ENCODE data around the gene CRYBG2.

Gene CRYBG2

DNA sequence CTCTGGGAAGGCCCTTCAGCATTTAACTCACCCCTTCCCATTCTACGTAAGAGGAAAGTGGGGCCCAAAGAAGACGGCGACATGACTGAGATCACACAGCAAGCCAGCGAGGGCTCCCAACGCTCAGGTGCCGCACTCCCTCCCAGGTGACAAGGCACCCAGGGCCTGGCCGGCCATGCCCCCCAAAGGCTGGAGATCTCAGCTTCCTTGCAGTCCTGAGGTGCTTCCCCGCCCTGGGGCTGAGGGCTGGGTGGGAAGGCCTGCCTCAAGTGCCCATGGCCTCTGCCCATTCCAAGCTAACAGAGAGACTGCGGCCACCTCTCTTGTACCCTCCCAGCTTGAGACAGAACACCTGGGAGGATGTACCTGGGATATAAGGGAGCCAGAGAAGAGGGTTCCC, 1.0 kb upstream of the CRYBG2 start:
- TF ChIP-seq FOXP2 (optimal IDR thresholded peaks at IDR 0.05; ENCODE audit: borderline replicate concordance, extremely low read depth, extremely low read length, insufficient read depth) (no peak), SIN3A (IDR thresholded peaks at IDR 0.05; ENCODE audit: borderline replicate concordance, insufficient read depth, low read length) (no peak), TAF1 (IDR thresholded peaks at IDR 0.05; ENCODE audit: borderline replicate concordance, insufficient read depth, low read length) (no peak), POLR2AphosphoS5 (IDR thresholded peaks at IDR 0.05; ENCODE audit: low read depth, low read length) (no peak)
- TF ChIP-seq, protein P1, sequence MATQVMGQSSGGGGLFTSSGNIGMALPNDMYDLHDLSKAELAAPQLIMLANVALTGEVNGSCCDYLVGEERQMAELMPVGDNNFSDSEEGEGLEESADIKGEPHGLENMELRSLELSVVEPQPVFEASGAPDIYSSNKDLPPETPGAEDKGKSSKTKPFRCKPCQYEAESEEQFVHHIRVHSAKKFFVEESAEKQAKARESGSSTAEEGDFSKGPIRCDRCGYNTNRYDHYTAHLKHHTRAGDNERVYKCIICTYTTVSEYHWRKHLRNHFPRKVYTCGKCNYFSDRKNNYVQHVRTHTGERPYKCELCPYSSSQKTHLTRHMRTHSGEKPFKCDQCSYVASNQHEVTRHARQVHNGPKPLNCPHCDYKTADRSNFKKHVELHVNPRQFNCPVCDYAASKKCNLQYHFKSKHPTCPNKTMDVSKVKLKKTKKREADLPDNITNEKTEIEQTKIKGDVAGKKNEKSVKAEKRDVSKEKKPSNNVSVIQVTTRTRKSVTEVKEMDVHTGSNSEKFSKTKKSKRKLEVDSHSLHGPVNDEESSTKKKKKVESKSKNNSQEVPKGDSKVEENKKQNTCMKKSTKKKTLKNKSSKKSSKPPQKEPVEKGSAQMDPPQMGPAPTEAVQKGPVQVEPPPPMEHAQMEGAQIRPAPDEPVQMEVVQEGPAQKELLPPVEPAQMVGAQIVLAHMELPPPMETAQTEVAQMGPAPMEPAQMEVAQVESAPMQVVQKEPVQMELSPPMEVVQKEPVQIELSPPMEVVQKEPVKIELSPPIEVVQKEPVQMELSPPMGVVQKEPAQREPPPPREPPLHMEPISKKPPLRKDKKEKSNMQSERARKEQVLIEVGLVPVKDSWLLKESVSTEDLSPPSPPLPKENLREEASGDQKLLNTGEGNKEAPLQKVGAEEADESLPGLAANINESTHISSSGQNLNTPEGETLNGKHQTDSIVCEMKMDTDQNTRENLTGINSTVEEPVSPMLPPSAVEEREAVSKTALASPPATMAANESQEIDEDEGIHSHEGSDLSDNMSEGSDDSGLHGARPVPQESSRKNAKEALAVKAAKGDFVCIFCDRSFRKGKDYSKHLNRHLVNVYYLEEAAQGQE (IDR thresholded peaks at IDR 0.05; ENCODE audit: insufficient read depth in 1 of 2, low read depth in 2 of 2, low read length in 2 of 2), result no peak

DNA sequence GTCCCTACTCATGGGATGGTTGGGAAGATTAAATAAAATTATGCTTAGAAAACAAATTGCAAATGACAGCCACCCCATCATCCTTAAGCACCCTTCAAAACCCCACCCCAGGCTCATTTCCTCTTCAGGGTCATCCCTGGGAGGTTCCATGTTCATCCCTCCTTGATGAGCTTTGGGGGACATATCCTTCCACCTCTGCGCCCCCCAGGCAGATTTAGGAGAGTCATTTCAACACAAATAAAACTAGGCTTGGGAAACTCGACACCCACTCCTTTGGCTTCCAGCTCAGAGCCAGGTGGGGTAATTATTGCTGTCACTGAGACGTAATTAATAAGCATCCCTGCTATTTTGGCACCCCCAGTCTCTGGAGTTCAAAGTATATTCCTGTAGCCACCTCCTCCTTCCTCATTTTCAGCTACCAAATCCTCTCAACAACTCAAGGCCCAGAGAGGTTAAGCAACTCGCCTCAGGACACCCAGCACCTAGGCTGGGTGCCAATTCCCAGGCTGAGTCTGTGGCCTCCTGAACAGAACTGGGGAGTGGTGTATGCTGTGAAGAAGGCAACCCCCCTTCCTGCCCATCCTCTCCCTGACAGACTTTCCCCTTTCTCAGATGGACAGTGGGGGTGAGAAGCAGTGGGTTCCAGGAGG, 595 bp downstream of the CRYBG2 start:
- TF ChIP-seq TAF1 (IDR thresholded peaks at IDR 0.05; ENCODE audit: borderline replicate concordance, insufficient read depth, low read length) (no peak), FOXP2 (optimal IDR thresholded peaks at IDR 0.05; ENCODE audit: borderline replicate concordance, extremely low read depth, extremely low read length, insufficient read depth) (no peak), POLR2AphosphoS5 (IDR thresholded peaks at IDR 0.05; ENCODE audit: low read depth, low read length) (no peak), SIN3A (IDR thresholded peaks at IDR 0.05; ENCODE audit: borderline replicate concordance, insufficient read depth, low read length) (no peak)
- TF ChIP-seq, protein P1 (IDR thresholded peaks at IDR 0.05; ENCODE audit: insufficient read depth in 1 of 2, low read depth in 2 of 2, low read length in 2 of 2), result no peak

DNA sequence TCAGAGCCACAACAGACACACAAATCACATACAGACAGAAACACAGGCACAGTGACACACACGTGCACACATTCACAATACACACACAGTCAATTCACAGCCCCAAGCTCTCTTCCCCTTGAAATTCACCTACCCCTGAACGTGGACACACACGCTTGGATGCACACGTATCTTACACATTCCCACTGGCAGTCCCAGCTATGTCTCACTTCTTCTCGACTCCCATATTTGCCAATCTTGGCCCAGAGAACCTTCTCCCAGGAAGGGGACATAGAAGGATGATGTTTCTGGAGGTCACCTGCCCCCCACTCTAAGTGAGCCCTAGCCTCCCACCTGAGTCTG, 1.6 kb downstream of the CRYBG2 start:
- TF ChIP-seq POLR2AphosphoS5 (IDR thresholded peaks at IDR 0.05; ENCODE audit: low read depth, low read length) (no peak), TAF1 (IDR thresholded peaks at IDR 0.05; ENCODE audit: borderline replicate concordance, insufficient read depth, low read length) (no peak), SIN3A (IDR thresholded peaks at IDR 0.05; ENCODE audit: borderline replicate concordance, insufficient read depth, low read length) (no peak)
- TF ChIP-seq, protein P1 (IDR thresholded peaks at IDR 0.05; ENCODE audit: insufficient read depth in 1 of 2, low read depth in 2 of 2, low read length in 2 of 2), result no peak

DNA sequence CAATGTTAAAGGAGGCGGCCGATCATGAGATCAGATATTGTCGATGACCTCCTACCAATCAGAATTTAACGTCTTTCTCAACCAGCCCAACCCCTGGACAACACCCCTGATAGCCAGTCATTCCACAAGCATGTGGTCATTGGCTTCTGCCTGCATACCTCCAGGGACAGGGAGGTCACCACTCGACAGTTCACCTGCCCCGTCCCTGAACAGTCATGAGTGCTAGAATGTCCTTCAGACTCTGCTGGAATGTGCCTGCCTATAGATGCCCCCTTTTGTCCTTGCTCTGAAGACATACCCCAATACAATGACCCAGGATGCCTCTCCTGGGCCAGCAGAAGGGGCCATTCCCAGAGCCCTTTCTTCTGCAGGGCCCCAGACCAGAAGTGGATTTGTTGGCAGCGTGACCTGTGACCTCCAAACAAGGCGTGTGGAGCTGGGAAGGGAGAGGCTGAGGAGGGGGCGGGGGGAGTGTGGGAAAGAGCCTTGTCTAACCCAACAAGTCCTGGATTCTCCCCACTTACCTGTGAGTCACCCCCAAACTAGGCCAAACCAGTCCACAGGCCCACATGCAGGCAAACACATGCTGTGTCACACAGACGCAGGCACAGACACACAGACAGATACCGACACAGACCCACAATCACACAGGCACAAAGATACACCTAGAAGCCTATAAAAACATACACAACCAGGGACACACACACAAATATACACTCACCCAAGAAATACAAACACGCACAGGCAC, 2.2 kb downstream of the CRYBG2 start:
- TF ChIP-seq, protein P1 (IDR thresholded peaks at IDR 0.05; ENCODE audit: insufficient read depth in 1 of 2, low read depth in 2 of 2, low read length in 2 of 2), result no peak
- no peak for TF ChIP-seq TAF1 (IDR thresholded peaks at IDR 0.05; ENCODE audit: borderline replicate concordance, insufficient read depth, low read length)
- TF ChIP-seq SIN3A (IDR thresholded peaks at IDR 0.05; ENCODE audit: borderline replicate concordance, insufficient read depth, low read length), result no peak
- TF ChIP-seq FOXP2 (optimal IDR thresholded peaks at IDR 0.05; ENCODE audit: borderline replicate concordance, extremely low read depth, extremely low read length, insufficient read depth), result no peak
- TF ChIP-seq POLR2AphosphoS5 (IDR thresholded peaks at IDR 0.05; ENCODE audit: low read depth, low read length), result no peak
